HG03565 (cell line): Measurements from ENCODE around the gene NDUFAF3.

ENCODE experiments used
- ATAC-seq: cut with Tn5 transposase; IDR thresholded peaks from one replicate; pipeline ENCODE4 v1.9.1; 2021; ENCODE audit warnings: mild to moderate bottlenecking, moderate library complexity; ENCODE audit not compliant: unreplicated experiment

NDUFAF3 gene

GRCh38 chr3:49053543-49053942 lies 31.6 kb downstream of the NDUFAF3 start:
- no peak for ATAC-seq

GRCh38 chr3:49054344-49054862 lies 32.5 kb downstream of the NDUFAF3 start:
- ATAC-seq, result no peak

GRCh38 chr3:49057268-49057667 lies 35.3 kb downstream of the NDUFAF3 start:
- ATAC-seq, result no peak

GRCh38 chr3:49058011-49058410 lies 36.1 kb downstream of the NDUFAF3 start:
- no peak for ATAC-seq
